VCaP (cell line): ENCODE results near the gene CHDH.

ENCODE experiments used
- H3K27ac ChIP-seq: fragments of 450-650 bp; 2 replicates; pipeline ENCODE4 v1.5.1; 2017
- CTCF ChIP-seq: fragments of 450-650 bp; conservative IDR thresholded peaks from 2 replicates; pipeline ENCODE4 v1.5.1; 2017; ENCODE audit warnings: mild to moderate bottlenecking, moderate library complexity

The CHDH gene

DNA sequence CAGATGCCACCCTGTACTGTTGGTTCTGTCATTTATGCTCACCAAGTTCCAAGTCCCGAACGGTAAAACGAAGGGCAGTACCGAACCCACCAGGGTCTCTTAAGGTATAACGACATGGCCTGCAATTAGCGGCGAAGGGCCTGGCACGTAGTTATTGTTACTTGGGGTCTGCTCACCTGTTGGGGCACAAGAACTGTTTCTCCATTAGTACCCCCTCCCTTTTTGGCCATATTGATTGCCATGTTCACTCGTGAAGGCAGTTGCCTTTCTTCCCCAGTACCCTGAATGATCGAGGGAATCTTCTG is 584 bp upstream of the CHDH start:
- peak overlapping the region; percentile 94 for H3K27ac ChIP-seq
- no peak for TF ChIP-seq CTCF

DNA sequence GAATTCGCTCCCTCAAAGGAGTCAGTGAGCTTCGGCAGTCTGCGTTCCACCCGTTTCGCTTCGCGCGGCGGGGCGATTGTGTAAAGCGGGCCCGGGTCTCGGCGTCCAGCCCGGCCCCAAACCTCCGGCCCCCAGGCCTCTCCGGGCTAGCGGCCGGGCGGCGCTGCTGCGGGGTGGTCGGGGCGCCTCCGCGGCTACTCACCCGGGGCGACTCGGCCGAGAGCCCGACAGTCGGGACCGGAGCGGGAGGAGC is 412 bp downstream of the CHDH start:
- TF ChIP-seq CTCF: 0 out of 2 replicates have a peak, but pooled peaks have one; percentile 21
- H3K27ac ChIP-seq: peak overlapping the region; percentile 94

GRCh38 chr3:53845103-53845880 is 927 bp downstream of the CHDH start:
- peak overlapping the region; percentile 94 for H3K27ac ChIP-seq
- peak; percentile 65 for TF ChIP-seq CTCF

DNA sequence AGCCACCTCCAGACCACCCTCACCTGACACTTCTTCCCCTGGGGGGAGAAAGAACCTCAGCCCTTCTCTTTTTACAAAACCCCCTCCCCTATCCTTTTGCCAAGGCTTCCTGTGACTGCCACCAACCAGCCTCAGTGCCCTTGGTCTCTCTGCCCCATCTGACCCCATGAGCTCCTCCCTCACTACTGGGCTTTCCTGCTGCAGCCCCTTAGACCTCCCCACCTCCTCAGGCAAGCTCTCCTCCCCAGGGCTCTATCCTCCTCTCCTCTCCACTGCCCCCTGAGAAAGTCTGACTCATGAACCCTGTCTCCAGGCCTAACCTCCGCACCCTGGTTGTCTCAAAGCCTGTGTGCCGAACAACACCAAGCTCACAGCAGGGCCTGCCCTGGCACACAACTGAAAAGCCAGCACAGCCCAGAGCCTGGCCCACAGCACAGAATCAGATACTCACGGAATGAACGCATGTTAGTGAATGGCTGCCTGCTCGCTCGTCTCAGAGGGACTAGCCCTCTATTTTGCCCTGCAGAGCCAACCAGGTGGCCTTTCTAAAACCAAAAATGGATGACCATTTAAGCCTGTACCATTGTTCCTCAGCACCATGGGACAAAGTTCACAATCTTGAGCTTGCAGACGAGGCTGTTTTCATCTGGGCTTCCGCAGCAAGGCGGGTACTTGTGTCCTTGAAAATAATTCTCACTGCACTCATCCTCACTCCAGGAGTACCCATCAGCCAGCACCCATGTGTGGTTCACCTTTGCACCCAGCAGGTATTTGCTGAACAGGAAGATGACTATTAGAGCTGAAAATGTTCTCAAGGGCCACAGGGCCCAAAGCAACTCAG is 1.7 kb downstream of the CHDH start:
- peak overlapping the region; percentile 94 for H3K27ac ChIP-seq
- no peak for TF ChIP-seq CTCF

- TF ChIP-seq CTCF: no peak
- H3K27ac ChIP-seq: peak overlapping the region; percentile 94
Measured at GRCh38 chr3:53843195-53844177, 2.7 kb downstream of the CHDH start.

- peak overlapping the region; percentile 94 for H3K27ac ChIP-seq
- TF ChIP-seq CTCF: peak; percentile 76
Measured at GRCh38 chr3:53842436-53843194, 3.6 kb downstream of the CHDH start.
